ENCODE measurements around the gene KRTAP5-3.

The KRTAP5-3 gene

DNA sequence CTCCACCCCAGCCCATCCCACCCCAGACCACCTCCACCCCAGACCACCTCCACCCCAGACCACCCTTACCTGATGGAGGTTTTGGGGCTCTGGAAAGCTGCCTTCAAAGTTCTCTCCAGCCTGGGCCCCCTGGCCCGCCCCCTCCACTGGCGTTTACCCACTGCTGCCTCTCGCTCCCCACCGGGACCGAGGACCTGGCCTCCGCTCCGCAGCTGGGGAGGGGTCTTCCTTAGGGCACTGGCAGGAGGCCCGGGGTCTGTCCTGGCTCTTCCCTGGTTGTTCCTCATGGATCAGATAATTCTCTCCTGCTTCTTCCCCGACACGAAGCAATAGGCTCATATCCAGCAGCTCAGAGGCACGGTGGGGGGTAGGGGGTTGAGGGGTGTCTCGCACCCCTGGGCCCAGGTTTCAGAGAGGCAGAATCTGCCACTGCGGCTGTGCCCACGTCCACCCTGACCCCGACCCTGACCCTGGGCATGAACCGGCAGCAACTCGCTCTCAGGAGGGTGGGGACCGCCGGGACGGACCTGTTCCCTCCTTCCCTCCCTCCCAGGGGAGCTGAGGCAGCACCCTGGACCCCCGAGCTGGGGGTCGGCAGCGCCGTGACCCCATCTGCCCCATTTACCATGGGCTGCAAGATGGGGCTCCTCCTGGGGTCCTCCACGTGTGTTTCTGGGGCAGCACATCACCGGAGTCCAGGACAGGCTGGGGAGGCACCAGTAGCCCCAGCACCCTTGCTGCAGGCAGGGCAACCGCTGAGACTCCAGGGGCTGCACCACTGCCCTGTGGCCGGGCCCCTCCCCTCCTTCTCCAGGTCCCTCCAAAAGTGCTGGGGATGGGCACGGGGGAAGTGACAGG lies 34.3 kb upstream of the KRTAP5-3 start:
- DNase-seq: no peak

DNA sequence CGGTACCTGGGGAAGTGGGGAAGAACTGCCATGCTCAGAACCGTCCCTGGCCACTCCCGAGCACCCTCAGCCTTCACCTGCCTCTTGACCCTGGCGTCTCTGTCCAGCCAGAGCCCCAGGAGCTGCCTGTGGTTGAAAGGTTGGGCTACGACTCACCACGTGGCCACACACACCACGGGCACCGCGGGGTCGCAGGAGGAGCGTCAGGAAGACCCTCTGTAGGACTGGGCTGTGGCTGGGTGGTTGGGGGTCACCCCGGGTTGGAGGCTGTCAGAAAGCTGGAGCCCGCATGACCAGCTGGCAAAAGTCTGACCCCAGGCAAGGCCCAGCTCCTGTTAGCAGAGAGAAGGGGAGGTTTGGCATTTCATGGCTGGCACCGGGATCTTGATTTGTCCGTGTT lies 32.8 kb upstream of the KRTAP5-3 start:
- DNase-seq: no peak

DNA sequence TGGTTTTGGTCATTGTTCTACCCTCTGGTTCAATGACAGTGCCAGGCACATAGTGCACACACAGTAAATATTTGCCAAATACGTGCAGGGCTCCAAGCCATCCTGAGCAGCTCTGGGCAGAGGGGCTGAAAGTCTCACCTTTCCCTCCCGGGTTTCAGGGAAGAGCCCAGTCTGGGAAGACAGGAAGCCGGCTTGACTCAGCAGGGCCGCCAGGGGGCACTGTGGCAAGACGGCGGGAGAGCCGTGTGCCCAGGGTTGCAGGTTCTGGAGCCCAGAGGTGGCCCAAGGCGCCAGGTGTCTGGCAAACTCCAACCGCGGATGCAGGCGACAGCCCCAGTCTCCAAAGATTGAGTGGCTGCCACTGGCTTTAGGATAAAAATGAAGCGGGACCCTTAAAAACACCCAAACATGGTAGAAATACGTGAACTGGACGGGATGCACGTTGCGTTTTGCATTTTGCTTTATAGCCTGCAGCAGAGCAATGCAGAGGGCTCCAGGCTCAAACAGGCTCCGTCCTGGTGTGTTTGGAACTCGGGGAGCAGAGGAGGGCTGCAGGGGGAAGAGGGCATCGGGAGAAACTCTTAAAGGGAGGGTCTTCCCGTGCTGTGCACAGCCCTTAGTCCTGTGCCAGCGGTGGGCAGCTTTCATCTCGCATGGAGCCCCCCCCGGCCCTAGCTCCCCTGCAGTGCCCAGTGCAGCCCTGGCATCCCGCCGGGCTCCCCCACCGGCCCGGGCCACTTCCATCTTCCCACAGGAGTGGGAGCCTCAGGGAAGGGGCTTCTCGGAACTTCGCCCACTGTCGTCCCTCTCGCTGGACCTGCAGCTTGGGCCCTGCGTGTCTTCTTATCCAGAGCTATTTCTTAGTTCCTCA lies 32.0 kb upstream of the KRTAP5-3 start:
- peak in 4 of 6 experiments; percentile 5 to 19 (median 13) for DNase-seq

DNA sequence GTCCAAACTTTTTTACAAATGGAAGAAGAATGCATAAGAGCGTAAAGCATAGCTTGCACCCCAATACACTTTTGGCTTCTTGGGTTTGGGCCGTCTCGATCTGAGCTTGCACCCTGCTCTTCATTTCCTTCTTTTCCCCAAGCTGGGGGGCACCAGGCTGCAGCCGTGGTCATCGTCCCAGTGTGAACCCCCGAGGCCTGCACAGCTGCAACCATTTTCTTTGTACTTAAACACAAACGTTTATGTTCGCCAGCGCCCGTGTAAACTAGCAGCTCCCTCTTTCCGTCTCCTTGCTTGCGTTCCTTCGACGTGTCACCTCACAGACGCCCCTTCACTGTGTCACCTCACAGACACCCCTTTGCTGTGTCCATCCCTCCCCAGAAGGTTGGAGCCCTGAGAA lies 31.4 kb upstream of the KRTAP5-3 start:
- no peak for DNase-seq

DNA sequence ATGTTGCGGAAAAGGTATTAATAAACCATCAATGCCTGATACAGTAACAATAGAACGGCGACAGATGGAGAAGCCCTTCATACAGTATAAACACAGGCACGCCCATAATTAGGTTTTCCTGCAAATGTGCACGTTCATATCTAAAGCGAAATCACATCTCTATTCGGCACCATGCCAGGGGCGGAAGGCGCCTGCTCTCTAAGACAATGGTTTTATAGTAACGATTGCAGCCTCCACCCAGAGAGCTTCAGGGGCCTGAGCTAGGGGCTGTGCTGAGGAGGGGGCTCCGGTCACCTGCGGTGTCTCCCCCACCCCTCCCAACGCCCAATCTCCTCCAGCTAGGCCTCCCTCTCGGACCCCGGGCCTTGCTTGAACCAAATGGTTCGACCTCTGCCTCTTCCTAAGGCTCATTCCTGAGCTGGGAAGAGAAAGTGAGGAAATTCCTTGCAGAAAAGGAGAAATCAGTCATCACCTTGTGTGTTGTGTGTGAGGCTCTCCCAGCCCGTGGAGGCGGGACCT lies 30.9 kb upstream of the KRTAP5-3 start:
- no peak for DNase-seq

DNA sequence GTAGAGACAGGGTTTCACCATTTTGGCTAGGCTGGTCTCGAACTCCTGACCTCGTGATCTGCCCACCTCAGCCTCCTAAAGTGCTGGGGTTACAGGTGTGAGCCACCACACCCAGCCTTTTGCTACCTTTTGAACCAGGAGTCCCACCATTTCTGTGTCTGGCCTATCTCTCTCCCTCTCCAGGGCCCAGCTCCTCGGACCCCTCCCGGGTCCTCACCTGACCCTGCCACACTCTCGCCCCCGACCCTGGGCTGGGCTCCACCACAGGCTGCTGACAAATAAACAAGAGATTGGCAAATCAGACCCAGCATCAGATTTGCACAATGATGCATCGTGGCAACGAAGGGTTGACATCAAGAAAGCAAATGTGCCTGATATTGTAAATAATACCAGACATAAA lies 30.1 kb upstream of the KRTAP5-3 start:
- no peak for DNase-seq

DNA sequence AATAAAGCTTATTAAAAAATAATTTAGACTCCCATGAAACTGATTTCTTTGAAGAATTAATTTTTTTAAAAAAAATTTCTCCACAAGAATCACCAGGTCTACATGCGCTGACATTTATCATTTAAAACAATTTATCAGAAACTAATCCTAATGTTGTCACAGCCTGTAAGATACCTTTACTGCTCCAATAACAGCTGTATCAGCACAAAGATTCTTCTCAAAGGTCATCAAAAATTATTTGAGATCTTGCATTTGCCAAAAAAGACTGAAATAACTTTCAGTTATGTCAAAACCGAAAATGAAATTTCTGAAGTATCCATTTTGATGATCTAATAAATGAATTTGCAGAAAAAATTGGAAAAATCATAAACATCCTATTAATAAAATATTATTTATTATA lies 29.4 kb upstream of the KRTAP5-3 start:
- DNase-seq: no peak

DNA sequence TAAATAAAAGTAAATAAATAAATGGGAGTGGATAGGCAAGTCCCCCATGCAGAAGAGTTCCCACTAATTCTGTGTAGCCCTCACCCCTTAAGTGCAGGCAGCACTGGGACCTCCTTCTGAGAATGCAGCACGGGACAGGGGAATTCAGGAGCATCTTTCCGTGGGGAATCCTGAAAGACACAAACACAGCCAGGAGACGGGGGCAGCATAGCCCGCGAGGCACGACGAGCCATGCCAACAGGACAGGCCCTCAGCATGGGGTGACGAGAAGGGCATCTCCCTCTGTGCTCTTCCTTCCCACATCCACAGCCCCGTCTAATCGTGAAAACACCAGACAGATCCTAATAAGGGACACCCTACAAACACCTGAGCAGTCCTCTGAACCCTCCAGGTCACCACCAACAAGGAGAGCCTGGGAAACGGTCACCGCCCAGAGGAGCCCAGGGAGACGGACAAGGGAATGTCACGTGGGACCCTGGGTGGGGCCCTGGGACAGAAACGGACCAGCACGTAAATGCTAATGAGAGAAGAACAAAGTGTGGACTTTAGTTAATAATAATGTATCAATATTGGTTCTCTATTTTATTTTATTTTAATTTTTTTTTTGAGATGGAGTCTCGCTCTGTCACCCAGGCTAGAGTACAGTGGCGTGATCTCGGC lies 28.2 kb upstream of the KRTAP5-3 start:
- DNase-seq: no peak

DNA sequence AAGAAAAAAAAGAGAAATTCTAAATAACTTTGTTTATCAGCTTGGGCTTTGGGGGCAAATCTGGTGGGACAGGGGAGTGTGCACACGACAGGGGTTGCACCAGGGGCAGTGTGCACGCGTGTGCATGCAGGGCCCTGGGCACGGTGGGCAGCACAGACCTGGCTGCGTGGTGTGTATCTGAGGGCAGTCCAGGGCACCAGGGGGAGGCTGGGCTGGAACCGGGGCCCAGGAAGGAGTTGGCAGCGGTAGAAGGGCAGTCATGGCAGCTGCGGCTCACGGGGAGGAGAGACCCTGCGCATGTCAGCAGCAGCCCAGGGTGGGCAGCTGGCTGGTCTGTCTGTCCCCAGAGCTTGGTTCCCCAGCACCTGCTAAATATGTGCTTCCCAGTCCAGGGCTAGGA lies 25.6 kb upstream of the KRTAP5-3 start:
- DNase-seq: no peak

DNA sequence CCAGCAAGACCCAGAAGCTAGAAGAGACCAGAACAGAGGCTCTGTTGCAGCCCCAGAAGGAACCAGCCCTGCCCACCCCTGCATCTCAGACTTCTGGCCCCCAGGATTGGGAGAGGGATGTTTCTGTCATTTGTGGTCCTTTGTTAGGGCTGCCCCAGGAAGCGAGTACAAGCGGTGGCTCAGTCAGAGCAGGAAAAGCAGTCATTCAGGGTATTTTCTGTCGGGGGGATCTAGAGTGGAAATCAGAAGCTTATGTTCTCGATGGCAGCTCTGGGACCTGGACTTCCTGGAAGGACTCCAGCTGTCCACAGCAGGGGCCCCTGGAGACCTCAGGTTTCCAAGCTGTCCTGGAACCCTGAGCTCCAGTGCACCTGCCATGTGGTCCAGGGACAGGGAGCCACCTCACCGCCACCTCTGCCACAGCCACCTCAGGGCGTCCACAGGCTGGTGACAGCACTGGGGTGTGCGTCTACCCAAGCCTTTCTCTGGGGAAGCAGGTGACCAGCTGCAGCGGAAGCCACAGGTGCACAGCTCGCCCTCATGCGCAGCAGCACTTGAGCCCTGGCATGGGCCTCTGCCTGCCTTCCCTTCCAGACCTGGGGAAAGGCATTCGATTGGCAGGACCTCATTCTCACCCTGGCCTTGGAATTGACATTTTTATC lies 23.9 kb upstream of the KRTAP5-3 start:
- DNase-seq: no peak

DNA sequence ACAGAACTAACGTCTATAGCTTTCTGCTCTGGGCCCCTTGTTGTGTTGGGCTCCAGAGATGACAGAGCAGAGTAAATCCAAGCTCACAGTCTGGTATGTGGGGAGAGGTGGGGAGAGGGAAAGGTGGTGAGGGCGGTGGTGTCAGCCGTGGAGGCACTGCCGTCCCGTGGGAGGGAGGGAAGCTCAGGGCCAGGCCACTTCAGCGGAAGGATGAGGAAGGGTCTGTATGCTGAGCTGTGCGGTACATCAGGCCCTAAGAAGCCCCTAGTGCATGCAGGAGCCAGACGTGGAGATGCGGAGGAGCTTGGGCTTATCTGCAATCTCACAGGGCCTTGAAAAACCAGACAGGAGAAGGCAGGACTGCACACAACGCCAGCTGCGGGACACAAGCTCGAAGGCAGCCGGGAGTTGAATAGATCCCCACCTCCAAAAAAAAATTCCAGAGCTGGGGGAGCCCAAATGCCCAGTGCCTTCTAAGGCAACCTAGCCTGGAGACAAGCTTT lies 22.9 kb upstream of the KRTAP5-3 start:
- DNase-seq: no peak

DNA sequence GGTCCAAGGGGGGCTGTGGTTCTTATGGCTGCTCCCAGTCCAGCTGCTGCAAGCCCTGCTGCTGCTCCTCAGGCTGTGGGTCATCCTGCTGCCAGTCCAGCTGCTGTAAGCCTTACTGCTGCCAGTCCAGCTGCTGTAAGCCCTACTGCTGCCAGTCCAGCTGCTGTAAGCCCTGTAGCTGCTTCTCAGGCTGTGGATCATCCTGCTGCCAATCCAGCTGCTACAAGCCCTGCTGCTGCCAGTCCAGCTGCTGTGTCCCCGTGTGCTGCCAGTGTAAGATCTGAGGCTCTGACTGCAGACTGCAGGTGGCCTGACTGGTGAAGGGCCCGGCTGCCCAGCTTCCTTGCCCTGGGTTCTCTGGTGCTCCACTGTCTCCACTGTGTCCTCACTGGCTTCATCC lies 22.0 kb upstream of the KRTAP5-3 start:
- DNase-seq: no peak

DNA sequence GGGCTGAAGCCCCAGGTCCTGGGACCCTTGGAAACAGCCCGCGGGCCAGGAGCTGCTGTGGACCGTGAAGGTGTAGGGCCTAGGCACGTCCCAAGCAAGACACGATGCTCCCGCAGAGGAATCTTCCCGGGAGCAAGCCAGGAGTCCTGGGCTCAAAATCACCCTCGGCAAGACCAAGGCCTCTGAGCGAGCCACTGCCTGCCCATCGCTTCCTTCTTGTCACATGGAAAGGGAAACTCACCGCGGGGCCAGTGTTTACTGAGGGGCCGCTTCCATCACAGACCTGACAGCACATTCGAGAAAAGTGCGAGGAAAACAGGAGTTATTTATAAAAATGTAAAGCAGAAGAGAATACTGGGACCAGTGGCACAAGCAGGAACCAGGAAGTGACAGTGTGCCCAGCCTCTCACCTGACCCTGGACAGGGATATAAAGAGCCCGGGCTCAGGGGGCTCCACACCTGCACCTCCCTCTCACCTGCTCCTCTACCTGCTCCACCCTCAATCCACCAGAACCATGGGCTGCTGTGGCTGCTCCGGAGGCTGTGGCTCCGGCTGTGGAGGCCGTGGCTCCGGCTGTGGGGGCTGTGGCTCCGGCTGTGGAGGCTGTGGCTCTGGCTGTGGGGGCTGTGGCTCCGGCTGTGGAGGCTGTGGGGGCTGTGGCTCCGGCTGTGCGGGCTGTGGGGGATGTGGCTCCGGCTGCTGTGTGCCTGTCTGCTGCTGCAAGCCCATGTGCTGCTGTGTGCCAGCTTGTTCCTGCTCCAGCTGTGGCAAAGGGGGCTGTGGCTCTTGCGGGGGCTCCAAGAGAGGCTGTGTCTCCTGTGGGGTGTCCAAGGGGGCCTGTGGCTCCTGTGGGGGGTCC lies 21.3 kb upstream of the KRTAP5-3 start, which contains the start of gene KRTAP5-5:
Gene KRTAP5-5, plus strand, starts transcription at position 450 of the 860 bp plus-strand sequence. Its CDS starts 66 bp downstream, at position 516.
- DNase-seq: no peak

DNA sequence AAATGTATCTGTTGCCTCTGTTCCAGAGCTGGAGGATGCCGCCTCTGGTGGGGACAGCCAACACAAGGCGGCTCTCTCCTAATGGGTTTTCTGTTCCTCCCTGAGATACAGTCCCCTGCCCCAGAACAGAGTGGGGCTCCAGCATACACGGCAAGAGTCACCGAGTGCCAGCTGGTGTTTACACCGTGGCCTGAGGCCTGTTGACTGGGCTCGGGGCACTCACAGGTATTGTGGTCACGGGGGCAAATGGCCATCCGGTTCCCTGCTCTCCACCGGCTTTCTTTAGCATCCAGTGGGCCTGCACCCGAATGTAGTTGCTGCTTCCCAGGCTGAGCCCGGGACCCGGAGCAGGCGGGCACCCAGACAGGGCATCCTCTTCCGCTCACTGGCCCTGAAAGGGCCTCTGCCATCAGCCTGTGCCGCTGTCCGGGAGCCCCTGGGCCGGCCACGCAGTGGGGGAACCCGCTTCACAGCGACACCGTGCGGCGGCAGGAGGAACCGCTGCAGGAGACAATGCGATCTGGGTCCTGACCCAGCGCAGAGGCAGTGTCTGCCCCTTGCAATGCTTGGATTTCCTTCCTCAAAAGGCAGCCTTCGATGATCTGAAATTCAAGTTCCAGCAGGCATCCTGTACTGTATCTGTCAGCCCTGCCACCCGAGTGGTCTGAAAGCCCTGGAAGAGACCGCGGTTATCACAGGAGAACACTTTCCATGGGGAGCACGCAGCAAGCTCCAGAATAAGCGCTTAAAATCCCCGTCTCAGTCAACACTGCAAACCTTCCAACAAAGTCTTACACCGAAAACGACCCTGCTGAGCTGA lies 20.5 kb upstream of the KRTAP5-3 start:
- peak in 5 of 6 experiments; percentile 26 to 66 (median 30) for DNase-seq

DNA sequence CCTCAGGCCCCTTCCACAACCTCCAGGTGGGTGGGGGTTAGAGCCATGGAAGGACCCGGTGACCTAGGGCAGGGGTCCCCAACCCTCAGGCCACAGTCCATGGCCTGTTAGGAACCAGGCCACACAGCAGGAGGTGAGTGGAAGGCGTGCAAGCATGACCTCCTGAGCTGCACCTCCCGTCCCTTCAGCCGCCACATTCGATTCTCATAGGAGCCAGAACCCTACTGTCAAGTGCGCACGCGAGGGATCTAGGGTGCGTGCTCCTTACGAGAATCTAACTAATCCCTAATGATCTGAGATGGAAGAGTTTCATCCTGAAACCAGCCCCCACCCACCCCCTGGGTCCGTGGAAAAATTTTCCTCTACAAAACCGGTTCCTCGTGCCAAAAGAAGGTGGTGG lies 17.3 kb upstream of the KRTAP5-3 start:
- DNase-seq: no peak

DNA sequence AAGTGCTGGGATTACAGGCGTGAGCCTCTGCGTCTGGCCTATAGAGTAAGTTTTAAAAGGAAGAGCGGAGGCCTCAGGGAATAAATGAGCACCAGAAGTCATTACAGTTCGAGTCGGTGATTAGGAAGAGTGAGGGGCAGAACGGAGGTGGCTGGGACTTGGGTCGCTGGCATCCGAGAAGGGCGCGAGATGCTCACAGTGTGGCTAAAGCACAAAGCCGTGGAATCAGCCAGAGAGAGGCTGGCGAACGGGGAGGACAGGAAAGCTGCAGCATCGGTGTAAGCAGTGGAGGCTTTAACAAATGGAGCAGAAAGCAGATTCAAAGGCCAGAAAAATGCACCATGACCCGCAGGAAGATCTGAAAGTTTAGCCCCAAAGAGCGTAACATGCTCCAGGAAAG lies 16.4 kb upstream of the KRTAP5-3 start:
- DNase-seq: no peak

DNA sequence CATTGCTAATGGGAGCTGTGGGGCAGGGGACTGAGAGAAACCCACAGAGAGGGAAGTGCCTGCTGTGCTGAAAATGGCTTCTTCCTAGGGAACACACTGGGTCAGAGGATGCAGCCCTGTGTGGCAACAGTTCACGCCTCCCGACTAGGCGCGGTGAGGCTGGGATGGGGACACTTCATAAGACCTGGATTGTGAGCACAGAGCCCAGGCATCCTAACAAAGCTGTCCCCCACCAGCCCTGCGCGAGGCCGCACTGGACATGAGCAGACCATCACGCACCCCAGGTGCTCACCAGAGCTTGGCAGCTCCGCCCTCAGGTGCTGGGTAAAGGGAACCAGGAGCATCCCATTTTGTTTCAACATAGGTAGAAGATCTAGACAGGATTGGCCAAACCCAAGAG lies 15.5 kb upstream of the KRTAP5-3 start:
- DNase-seq: no peak

DNA sequence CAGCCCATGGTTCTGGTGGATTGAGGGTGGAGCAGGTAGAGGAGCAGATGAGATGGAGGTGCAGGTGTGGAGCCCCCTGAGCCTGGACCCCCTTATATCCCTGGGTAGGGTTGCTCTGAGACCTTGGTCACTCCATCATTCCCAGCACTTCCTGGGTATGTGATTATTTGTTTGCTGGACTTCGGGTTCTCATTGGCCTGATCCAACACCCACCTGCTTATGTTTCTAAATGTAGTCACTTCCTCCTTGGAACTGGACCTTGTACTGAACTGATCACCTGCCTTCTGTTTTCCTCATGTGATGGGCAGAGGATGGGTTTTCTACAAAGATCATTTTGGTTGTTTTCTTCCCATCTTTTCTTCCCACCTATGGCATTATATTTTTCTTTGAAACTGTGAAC lies 13.8 kb upstream of the KRTAP5-3 start, which contains the start of gene KRTAP5-4:
Gene KRTAP5-4, minus strand, starts transcription at position 53 of the 400 bp plus-strand sequence. Its CDS starts 45 bp downstream, at position 8.
- DNase-seq: no peak

DNA sequence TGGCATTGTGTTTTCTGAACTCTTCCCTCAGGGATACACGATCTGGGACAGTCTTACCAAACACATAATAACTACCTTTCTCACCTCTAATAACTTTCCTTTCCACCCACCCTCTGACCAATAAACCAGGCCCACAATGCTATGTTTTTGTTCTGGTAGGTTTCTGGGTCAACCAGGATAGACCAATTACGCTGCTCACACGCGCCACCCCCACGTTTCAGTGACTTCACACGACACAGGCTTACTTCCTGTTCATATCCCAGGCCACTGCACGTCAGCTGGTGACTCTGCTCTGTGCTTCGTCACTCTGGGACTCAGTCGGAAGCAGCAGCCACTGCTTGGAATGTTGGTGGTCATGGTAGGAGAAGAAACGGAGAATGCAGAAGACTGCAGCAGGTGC lies 11.2 kb upstream of the KRTAP5-3 start:
- no peak for DNase-seq

DNA sequence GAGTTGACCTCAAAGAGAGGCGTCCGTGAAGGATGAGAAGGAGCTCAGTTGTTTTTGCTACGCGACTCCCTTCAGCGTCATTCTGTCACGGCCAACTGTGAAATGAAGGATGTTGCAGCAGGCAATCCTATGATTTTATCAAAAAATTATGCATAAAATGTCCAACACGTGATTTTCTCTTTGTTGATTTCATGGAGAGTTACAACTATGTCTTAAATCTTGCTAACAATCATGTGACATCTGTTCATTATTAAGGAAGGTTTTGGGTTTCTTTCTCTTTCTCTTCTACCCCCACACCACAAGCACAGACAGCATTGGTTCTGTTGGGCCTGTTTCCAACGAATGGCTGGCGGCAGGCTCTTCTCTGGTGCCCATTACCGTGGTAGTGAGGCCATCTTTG lies 10.0 kb upstream of the KRTAP5-3 start:
- DNase-seq: no peak

All from stimulated activated naive CD4-positive, alpha-beta T cell (primary cell).